ENCODE measurements around the gene HMCN1. TPM values are rescaled to one million over a fixed set of nuclear protein-coding genes. Genes with fewer than 3 reads are reported as not detected.

Gene HMCN1
- total and polyA plus RNA-seq, 2 experiments from 2014 or later: 1.6 to 8.7 TPM

DNA sequence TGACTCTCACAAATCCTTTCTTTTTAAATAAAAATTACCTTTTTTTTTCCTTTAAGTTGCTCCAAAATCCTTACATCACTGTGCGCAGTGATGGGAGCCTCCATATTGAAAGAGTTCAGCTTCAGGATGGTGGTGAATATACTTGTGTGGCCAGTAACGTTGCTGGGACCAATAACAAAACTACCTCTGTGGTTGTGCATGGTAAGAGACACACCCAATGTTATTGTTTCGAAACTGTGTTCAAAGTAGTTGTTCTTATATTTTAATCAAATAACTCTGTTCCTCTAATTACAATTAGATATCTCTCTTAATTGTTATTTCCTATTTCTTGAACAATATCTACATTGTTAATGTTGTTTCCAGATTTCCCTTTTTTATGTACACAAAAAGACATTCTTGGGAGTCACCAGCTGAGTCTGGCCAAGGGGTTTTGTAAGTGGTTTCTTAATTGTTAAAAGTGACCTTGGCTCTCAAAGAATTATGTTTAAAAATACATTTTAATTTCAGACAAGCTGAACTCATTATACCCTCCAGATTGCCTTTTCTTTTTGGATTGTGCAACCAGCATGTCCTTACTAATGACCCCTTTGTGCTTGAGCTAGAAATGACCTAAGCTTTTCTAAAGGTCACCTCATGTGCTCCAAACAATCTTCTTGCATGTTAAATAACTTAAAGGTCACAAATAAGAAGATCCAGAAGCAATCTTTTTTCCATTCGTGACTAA, 250.1 kb downstream of the HMCN1 start:
- no peaks in the 10 kb centered on the region for H3K36me3 Mint-ChIP-seq (ENCODE audit: low read depth)
- no peak overlapping the region for H2AFZ ChIP-seq
- H3K9me3 Mint-ChIP-seq: no peaks in the 10 kb centered on the region
- H3K27ac ChIP-seq (ENCODE audit: low read depth): no peak overlapping the region
- H3K4me3 Mint-ChIP-seq: no peak overlapping the region
- TF ChIP-seq ZNF114 (CRISPR knock-in tag; IDR thresholded peaks at IDR 0.05) (no peak), ZNF331 (CRISPR knock-in tag; IDR thresholded peaks at IDR 0.05; ENCODE audit: low read depth) (no peak), CREB1 (CRISPR knock-in tag; IDR thresholded peaks at IDR 0.05; ENCODE audit: low read depth) (no peak), STAT1 (IDR thresholded peaks at IDR 0.05; ENCODE audit: unreplicated experiment) (no peak), EZH2phosphoT487 (IDR thresholded peaks at IDR 0.05; ENCODE audit: unreplicated experiment) (no peak)
- TF ChIP-seq, protein P1, sequence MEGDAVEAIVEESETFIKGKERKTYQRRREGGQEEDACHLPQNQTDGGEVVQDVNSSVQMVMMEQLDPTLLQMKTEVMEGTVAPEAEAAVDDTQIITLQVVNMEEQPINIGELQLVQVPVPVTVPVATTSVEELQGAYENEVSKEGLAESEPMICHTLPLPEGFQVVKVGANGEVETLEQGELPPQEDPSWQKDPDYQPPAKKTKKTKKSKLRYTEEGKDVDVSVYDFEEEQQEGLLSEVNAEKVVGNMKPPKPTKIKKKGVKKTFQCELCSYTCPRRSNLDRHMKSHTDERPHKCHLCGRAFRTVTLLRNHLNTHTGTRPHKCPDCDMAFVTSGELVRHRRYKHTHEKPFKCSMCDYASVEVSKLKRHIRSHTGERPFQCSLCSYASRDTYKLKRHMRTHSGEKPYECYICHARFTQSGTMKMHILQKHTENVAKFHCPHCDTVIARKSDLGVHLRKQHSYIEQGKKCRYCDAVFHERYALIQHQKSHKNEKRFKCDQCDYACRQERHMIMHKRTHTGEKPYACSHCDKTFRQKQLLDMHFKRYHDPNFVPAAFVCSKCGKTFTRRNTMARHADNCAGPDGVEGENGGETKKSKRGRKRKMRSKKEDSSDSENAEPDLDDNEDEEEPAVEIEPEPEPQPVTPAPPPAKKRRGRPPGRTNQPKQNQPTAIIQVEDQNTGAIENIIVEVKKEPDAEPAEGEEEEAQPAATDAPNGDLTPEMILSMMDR (conservative IDR thresholded peaks at IDR 0.05; ENCODE audit: low read depth in 2 of 2): no peak
- TF ChIP-seq, protein P2, sequence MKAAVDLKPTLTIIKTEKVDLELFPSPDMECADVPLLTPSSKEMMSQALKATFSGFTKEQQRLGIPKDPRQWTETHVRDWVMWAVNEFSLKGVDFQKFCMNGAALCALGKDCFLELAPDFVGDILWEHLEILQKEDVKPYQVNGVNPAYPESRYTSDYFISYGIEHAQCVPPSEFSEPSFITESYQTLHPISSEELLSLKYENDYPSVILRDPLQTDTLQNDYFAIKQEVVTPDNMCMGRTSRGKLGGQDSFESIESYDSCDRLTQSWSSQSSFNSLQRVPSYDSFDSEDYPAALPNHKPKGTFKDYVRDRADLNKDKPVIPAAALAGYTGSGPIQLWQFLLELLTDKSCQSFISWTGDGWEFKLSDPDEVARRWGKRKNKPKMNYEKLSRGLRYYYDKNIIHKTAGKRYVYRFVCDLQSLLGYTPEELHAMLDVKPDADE (IDR thresholded peaks at IDR 0.05): no peak
- H3K4me2 ChIP-seq: no peak overlapping the region
- no peaks in the 10 kb centered on the region for H4K20me1 ChIP-seq (replicated peaks; ENCODE audit: insufficient read depth)
- ATAC-seq (no peak), DNase-seq (ENCODE audit: low spot score) (no peak)
- no peak overlapping the region for H3K4me3 ChIP-seq
- H3K4me1 ChIP-seq (ENCODE audit: insufficient read depth): no peaks in the 10 kb centered on the region
- H3F3A ChIP-seq (replicated peaks; ENCODE audit: low read depth): no peaks in the 10 kb centered on the region
- no peaks in the 10 kb centered on the region for H3K9me2 ChIP-seq (ENCODE audit: insufficient read depth)
- H3K27me3 ChIP-seq (ENCODE audit: insufficient read depth): no peaks in the 10 kb centered on the region
- no peak overlapping the region for H3K27ac Mint-ChIP-seq
- H3K36me3 ChIP-seq (ENCODE audit: insufficient read depth): no peaks in the 10 kb centered on the region
- H3K79me2 ChIP-seq (replicated peaks; ENCODE audit: insufficient read depth): no peaks in the 10 kb centered on the region
- no peaks in the 10 kb centered on the region; the same call in 2 of the 3 replicates for H3K4me1 Mint-ChIP-seq
- peaks cover 1% of the 10 kb centered on the region for H3K27me3 Mint-ChIP-seq (ENCODE audit: insufficient read depth, low read depth, poor library complexity)

DNA sequence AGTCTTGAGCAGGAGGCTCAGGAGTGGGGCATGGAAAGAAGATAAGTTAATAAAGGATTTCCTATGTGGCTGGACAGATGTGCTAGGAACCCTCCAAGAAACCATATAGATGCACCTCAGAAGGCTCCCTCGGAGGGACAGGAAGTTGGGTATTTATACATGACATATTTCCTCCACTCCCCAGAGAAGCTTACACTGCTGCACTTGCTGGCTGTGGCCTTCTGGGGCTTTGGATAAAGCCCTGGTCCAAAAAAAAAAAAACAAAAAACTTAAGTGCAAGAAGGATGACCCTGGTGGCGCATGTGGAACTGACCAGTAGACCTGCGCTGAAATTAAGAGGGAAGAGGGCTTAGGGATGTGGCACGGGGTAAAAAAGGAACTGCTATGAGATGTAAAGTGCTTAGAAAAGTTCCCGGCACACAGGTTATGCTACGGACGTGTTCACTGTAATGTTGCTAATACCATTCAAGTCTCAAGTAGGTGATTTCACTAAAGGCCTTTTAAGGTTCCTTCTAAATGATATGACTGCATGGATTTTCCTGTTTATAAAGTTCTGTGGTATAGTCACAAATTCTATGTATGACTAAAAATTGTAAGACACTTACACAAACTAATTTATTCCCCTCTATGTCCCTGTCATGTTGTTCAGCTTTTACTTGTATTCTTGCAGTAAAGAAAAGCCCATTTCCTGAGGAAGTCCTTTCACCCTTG, 253.6 kb downstream of the HMCN1 start:
- no peak for DNase-seq (ENCODE audit: low spot score)
- H3K27ac Mint-ChIP-seq: no peak overlapping the region; the same call in 1 of the 2 replicates
- TF ChIP-seq STAT1 (IDR thresholded peaks at IDR 0.05; ENCODE audit: unreplicated experiment): no peak
- no peak for TF ChIP-seq CREB1 (CRISPR knock-in tag; IDR thresholded peaks at IDR 0.05; ENCODE audit: low read depth)
- TF ChIP-seq NANOG (IDR thresholded peaks at IDR 0.05; ENCODE audit: borderline replicate concordance): no peak
- TF ChIP-seq, protein P3, sequence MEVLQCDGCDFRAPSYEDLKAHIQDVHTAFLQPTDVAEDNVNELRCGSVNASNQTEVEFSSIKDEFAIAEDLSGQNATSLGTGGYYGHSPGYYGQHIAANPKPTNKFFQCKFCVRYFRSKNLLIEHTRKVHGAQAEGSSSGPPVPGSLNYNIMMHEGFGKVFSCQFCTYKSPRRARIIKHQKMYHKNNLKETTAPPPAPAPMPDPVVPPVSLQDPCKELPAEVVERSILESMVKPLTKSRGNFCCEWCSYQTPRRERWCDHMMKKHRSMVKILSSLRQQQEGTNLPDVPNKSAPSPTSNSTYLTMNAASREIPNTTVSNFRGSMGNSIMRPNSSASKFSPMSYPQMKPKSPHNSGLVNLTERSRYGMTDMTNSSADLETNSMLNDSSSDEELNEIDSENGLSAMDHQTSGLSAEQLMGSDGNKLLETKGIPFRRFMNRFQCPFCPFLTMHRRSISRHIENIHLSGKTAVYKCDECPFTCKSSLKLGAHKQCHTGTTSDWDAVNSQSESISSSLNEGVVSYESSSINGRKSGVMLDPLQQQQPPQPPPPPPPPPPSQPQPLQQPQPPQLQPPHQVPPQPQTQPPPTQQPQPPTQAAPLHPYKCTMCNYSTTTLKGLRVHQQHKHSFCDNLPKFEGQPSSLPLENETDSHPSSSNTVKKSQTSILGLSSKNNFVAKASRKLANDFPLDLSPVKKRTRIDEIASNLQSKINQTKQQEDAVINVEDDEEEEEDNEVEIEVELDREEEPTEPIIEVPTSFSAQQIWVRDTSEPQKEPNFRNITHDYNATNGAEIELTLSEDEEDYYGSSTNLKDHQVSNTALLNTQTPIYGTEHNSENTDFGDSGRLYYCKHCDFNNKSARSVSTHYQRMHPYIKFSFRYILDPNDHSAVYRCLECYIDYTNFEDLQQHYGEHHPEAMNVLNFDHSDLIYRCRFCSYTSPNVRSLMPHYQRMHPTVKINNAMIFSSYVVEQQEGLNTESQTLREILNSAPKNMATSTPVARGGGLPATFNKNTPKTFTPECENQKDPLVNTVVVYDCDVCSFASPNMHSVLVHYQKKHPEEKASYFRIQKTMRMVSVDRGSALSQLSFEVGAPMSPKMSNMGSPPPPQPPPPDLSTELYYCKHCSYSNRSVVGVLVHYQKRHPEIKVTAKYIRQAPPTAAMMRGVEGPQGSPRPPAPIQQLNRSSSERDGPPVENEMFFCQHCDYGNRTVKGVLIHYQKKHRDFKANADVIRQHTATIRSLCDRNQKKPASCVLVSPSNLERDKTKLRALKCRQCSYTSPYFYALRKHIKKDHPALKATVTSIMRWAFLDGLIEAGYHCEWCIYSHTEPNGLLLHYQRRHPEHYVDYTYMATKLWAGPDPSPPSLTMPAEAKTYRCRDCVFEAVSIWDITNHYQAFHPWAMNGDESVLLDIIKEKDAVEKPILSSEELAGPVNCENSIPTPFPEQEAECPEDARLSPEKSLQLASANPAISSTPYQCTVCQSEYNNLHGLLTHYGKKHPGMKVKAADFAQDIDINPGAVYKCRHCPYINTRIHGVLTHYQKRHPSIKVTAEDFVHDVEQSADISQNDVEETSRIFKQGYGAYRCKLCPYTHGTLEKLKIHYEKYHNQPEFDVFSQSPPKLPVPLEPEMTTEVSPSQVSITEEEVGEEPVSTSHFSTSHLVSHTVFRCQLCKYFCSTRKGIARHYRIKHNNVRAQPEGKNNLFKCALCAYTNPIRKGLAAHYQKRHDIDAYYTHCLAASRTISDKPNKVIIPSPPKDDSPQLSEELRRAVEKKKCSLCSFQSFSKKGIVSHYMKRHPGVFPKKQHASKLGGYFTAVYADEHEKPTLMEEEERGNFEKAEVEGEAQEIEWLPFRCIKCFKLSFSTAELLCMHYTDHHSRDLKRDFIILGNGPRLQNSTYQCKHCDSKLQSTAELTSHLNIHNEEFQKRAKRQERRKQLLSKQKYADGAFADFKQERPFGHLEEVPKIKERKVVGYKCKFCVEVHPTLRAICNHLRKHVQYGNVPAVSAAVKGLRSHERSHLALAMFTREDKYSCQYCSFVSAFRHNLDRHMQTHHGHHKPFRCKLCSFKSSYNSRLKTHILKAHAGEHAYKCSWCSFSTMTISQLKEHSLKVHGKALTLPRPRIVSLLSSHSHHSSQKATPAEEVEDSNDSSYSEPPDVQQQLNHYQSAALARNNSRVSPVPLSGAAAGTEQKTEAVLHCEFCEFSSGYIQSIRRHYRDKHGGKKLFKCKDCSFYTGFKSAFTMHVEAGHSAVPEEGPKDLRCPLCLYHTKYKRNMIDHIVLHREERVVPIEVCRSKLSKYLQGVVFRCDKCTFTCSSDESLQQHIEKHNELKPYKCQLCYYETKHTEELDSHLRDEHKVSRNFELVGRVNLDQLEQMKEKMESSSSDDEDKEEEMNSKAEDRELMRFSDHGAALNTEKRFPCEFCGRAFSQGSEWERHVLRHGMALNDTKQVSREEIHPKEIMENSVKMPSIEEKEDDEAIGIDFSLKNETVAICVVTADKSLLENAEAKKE (CRISPR knock-in tag; IDR thresholded peaks at IDR 0.05): no peak

More for the DNA sequence above, 253.6 kb downstream of the HMCN1 start:
- no peak for ATAC-seq
- Histone ChIP-seq H3K9me2 (ENCODE audit: insufficient read depth) (no peaks in the 10 kb centered on the region), H3K36me3 (ENCODE audit: insufficient read depth) (no peaks in the 10 kb centered on the region), H4K20me1 (replicated peaks; ENCODE audit: insufficient read depth) (no peaks in the 10 kb centered on the region), H3K27ac (ENCODE audit: low read depth) (no peak overlapping the region), H3K79me2 (replicated peaks; ENCODE audit: insufficient read depth) (no peaks in the 10 kb centered on the region), H3K4me3 (no peak overlapping the region), H3K4me1 (ENCODE audit: insufficient read depth) (no peaks in the 10 kb centered on the region), H3K4me2 (no peak overlapping the region), H3K27me3 (ENCODE audit: insufficient read depth) (no peaks in the 10 kb centered on the region), H3F3A (replicated peaks; ENCODE audit: low read depth) (no peaks in the 10 kb centered on the region), H2AFZ (no peak overlapping the region)
- H3K9me3 Mint-ChIP-seq: no peaks in the 10 kb centered on the region
- no peaks in the 10 kb centered on the region for H3K36me3 Mint-ChIP-seq (ENCODE audit: low read depth)
- no peak overlapping the region for H3K4me3 Mint-ChIP-seq
- peaks cover 1% of the 10 kb centered on the region for H3K27me3 Mint-ChIP-seq (ENCODE audit: insufficient read depth, low read depth, poor library complexity)
- no peaks in the 10 kb centered on the region; the same call in 2 of the 3 replicates for H3K4me1 Mint-ChIP-seq
